HepG2 (cell line): ENCODE measurements around the gene ZNF783. TPM values are rescaled to one million over a fixed set of nuclear protein-coding genes. Genes with fewer than 3 reads are reported as not detected.
"Not testable (repeated sequence)": the region's sequence is repeated elsewhere in the genome, so short reads cannot be mapped to it uniquely, and the experiment has no call there.

Experiments
- ATAC-seq: fragments of 200-7000 bp; cut with Tn5 transposase; 3 replicates; pipeline ENCODE4 v1.9.1; 2020; ENCODE audit warnings: mild to moderate bottlenecking, moderate library complexity
- BruUV-seq: library from RNA; stranded (reverse); fragments of 400-500 nt; replicated peaks from 2 replicates; lab custom pipeline; 2021; lab: Mats Ljungman, UMichigan
- CTCF ChIA-PET: fragments of 300-600 bp; formaldehyde crosslinking; extraction: SDS; loops from one replicate; lab custom pipeline; 2021; ENCODE audit warnings: low total read pairs, inconsistent platforms, low intra/inter-chr PET ratio; lab: Yijun Ruan, JAX
- POLR2A ChIA-PET: fragments of 350-600 bp; sonication (Branson Sonifier 250); formaldehyde crosslinking; loops from one replicate; lab custom pipeline; 2020; ENCODE audit warnings: antibody characterized with exemption, inconsistent platforms; lab: Yijun Ruan, JAX
- DNase-seq: peaks from one replicate; pipeline ENCODE4 v3.0.0-alpha.2; 2015; ENCODE audit warnings: low spot score
- FAIRE-seq: peaks from 3 replicates; lab custom pipeline; 2011; peaks lifted over from hg19 to GRCh38; lab: Jason Lieb, UNC
- H2AFZ ChIP-seq: one replicate; pipeline ENCODE4 v1.6.1; 2011; ENCODE audit warnings: low read length, inconsistent platforms
- H3K27ac ChIP-seq: fragments of 300-600 bp; 3 replicates; pipeline ENCODE4 v1.8.0; 2011; ENCODE audit warnings: mixed run types, mild to moderate bottlenecking, mixed read lengths, low read length, inconsistent platforms; ENCODE audit not compliant: insufficient read depth; ENCODE audit errors: extremely low read length
- H3K27me3 ChIP-seq, 2 experiments: fragments of 200-600 bp in 1 of 2; 2 replicates in 1 of 2; 3 replicates in 1 of 2; pipeline versions ENCODE4 v1.6.0 to v1.8.0; 2011; ENCODE audit warnings: low read length in 2 of 2, mild to moderate bottlenecking in 2 of 2, moderate library complexity in 2 of 2, inconsistent platforms in 1 of 2; ENCODE audit not compliant: insufficient read depth in 2 of 2, control insufficient read depth in 1 of 2
- H3K36me3 ChIP-seq, 2 experiments: fragments of 200-600 bp in 1 of 2; replicated peaks in 1 of 2; 2 replicates in 1 of 2; 3 replicates in 1 of 2; pipeline versions ENCODE4 v1.5.1 to v1.8.0; 2011; ENCODE audit warnings: low read length in 2 of 2, inconsistent platforms in 1 of 2; ENCODE audit not compliant: insufficient read depth in 2 of 2, control insufficient read depth in 1 of 2
- H3K4me1 ChIP-seq: 2 replicates; pipeline ENCODE4 v1.5.1; 2012; ENCODE audit warnings: low read length, inconsistent platforms; ENCODE audit not compliant: insufficient read depth
- H3K4me2 ChIP-seq: 2 replicates; pipeline ENCODE4 v1.6.0; 2011; ENCODE audit warnings: low read depth, low read length, inconsistent platforms
- H3K4me3 ChIP-seq, 3 experiments: fragments of 200-600 bp in 1 of 3; sonication (generic), shearing (Covaris generic) in 1 of 3; replicated peaks in 1 of 3; 2 replicates each; pipeline ENCODE4 v1.5.1; 2011 to 2016; ENCODE audit warnings: low read length in 3 of 3, inconsistent platforms in 2 of 3, low read depth in 2 of 3, mild to moderate bottlenecking in 2 of 3, control low read depth in 1 of 3, mixed read lengths in 1 of 3; ENCODE audit not compliant: insufficient read depth in 1 of 3
- H3K79me2 ChIP-seq: one replicate; pipeline ENCODE4 v1.6.1; 2011; ENCODE audit warnings: low read length, inconsistent platforms; ENCODE audit not compliant: insufficient read depth
- H3K9ac ChIP-seq: 2 replicates; pipeline ENCODE4 v1.6.0; 2011; ENCODE audit warnings: mild to moderate bottlenecking, low read depth, low read length, inconsistent platforms; ENCODE audit not compliant: insufficient read depth
- H3K9me3 ChIP-seq: 2 replicates; pipeline ENCODE4 v1.5.1; 2012; ENCODE audit warnings: mild to moderate bottlenecking, low read length
- H4K20me1 ChIP-seq: 2 replicates; pipeline ENCODE4 v1.6.0; 2011; ENCODE audit warnings: inconsistent platforms, mild to moderate bottlenecking, low read length, moderate library complexity; ENCODE audit not compliant: insufficient read depth
- BCL6 ChIP-seq: IDR thresholded peaks from 2 replicates; pipeline ENCODE4 v1.6.1; 2016; ENCODE audit warnings: missing genetic modification reagents, missing compliant biosample characterization
- HMG20A ChIP-seq: IDR thresholded peaks from 2 replicates; pipeline ENCODE4 v1.6.1; 2016; ENCODE audit warnings: borderline replicate concordance
- PLRG1 ChIP-seq: fragments of 450-650 bp; conservative IDR thresholded peaks from 2 replicates; pipeline ENCODE4 v1.6.1; 2016
- RBM39 ChIP-seq: fragments of 200-400 bp; formaldehyde crosslinking; IDR thresholded peaks from one replicate; pipeline ENCODE4 v1.6.1; 2018; ENCODE audit warnings: antibody characterized with exemption, mild to moderate bottlenecking, low read depth, low read length; ENCODE audit not compliant: poor library complexity, severe bottlenecking
- SIX1 ChIP-seq: sonication (generic); formaldehyde crosslinking; IDR thresholded peaks from 2 replicates; pipeline ENCODE4 v1.4.0; 2020; ENCODE audit warnings: missing genetic modification reagents, borderline replicate concordance
- ZFP1 ChIP-seq: IDR thresholded peaks from 2 replicates; pipeline ENCODE4 v1.6.1; 2016
- ZNF232 ChIP-seq: sonication (generic); formaldehyde crosslinking; IDR thresholded peaks from 2 replicates; pipeline ENCODE4 v1.4.0; 2020; ENCODE audit warnings: missing genetic modification reagents, borderline replicate concordance
- ZNF703 ChIP-seq: sonication (generic); formaldehyde crosslinking; IDR thresholded peaks from 2 replicates; pipeline ENCODE4 v1.5.1; 2020; ENCODE audit warnings: missing genetic modification reagents, mild to moderate bottlenecking, moderate library complexity, borderline replicate concordance
- ZSCAN29 ChIP-seq: sonication (generic); formaldehyde crosslinking; conservative IDR thresholded peaks from 2 replicates; pipeline ENCODE4 v1.4.0; 2020; ENCODE audit warnings: mild to moderate bottlenecking, missing genetic modification reagents
- WGBS: methylation state at CpG from one replicate; pipeline ENCODE4 v1.1.6; 2017; ENCODE audit warnings: low lambda C conversion rate; 5-methylcytosine and 5-hydroxymethylcytosine counted together
- in situ Hi-C: cut with HindIII; loops from 2 replicates; pipeline ENCODE4 v1.10.0; 2017; ENCODE audit warnings: low pct_unique_long_range_greater_than_20kb; ENCODE audit not compliant: extremely low pct_ligation_motif_present
- intact Hi-C: fragments of 100-400 bp; cut with micrococcal nuclease; formaldehyde crosslinking; loops from one replicate; pipeline ENCODE4 v1.10.0; 2022; ENCODE audit not compliant: unreplicated experiment
- polyA plus RNA-seq, 8 experiments: library from polyadenylated mRNA; depleted of rRNA in 3 of 8; stranded (reverse) in 7 of 8; unstranded in 1 of 8; fragments of >200 nt; fragmentation: Illumina TruSeq in 4 of 8; extraction: Trizol in 4 of 8; gene quantifications; 2 replicates each; pipeline versions ENCODE4 v1.2.1 to v1.2.3, GENCODE V29; 2011 to 2016; ENCODE audit warnings: low read depth in 4 of 8, missing spikeins in 1 of 8, mixed read lengths in 1 of 8; ENCODE audit not compliant: insufficient read depth in 1 of 8
- total RNA-seq, 5 experiments: library from RNA; depleted of rRNA; stranded (reverse); fragments of >200 nt; fragmentation: Illumina TruSeq; extraction: Trizol; gene quantifications; 2 replicates each; pipeline ENCODE4 v1.2.3, GENCODE V29; 2016; ENCODE audit warnings: low read depth in 1 of 5
- TF ChIP-seq, protein P1 (sequence below): sonication (generic); formaldehyde crosslinking; IDR thresholded peaks from 2 replicates; pipeline ENCODE4 v1.4.0; 2020; ENCODE audit warnings: low read depth, missing genetic modification reagents

The ZNF783 gene
- total and polyA plus RNA-seq, 2 of the 13 experiments (the other 11 are each of a cell fraction or from before 2014, with no cell fraction given), result 4.1 to 5.2 TPM

- TF ChIP-seq, protein P1, sequence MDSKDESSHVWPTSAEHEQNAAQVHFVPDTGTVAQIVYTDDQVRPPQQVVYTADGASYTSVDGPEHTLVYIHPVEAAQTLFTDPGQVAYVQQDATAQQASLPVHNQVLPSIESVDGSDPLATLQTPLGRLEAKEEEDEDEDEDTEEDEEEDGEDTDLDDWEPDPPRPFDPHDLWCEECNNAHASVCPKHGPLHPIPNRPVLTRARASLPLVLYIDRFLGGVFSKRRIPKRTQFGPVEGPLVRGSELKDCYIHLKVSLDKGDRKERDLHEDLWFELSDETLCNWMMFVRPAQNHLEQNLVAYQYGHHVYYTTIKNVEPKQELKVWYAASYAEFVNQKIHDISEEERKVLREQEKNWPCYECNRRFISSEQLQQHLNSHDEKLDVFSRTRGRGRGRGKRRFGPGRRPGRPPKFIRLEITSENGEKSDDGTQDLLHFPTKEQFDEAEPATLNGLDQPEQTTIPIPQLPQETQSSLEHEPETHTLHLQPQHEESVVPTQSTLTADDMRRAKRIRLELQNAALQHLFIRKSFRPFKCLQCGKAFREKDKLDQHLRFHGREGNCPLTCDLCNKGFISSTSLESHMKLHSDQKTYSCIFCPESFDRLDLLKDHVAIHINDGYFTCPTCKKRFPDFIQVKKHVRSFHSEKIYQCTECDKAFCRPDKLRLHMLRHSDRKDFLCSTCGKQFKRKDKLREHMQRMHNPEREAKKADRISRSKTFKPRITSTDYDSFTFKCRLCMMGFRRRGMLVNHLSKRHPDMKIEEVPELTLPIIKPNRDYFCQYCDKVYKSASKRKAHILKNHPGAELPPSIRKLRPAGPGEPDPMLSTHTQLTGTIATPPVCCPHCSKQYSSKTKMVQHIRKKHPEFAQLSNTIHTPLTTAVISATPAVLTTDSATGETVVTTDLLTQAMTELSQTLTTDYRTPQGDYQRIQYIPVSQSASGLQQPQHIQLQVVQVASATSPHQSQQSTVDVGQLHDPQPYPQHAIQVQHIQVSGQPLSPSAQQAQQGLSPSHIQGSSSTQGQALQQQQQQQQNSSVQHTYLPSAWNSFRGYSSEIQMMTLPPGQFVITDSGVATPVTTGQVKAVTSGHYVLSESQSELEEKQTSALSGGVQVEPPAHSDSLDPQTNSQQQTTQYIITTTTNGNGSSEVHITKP (CRISPR knock-in tag), result no peak
- no peak for TF ChIP-seq BCL6 (CRISPR knock-in tag)
- no peak for TF ChIP-seq ZNF703
- TF ChIP-seq ZNF232 (CRISPR knock-in tag), result no peak
Observed at GRCh38 chr7:149245744-149246143, 16.3 kb upstream of the ZNF783 start (continued).

DNA sequence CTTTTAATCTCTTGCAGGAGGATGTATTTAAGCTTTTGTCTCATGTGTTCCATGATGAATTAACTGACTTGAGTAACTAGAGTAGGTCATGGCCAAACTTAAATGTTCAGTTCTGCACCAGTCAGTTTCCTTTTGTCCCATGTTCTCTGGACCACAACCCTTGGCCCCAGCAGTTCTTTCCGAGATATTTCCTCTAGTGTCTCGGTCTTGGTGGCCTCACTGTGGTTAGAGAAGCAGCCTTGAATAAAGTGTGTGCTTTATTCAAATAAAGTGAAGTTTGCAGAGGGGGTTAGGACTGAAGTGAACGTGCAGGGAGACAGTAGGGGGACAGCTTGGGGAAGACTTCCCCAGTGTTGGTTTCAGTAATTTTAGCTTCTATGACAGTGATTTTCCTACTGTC is 13.2 kb upstream of the ZNF783 start:
- ChIA-PET CTCF (no interaction called here), POLR2A (no interaction called here)
- peaks cover 8% of the 10 kb centered on the region for H3K79me2 ChIP-seq
- H3K4me1 ChIP-seq, result no peaks in the 10 kb centered on the region
- BruUV-seq, result no TSS peak
- H2AFZ ChIP-seq, result no peak overlapping the region
- in situ Hi-C loops, result no loop called here
- no peak overlapping the region for H3K9ac ChIP-seq
- ATAC-seq, result no peak
- no peaks in the 10 kb centered on the region for H3K27me3 ChIP-seq
- 92% methylated on average over 3 of the region's 3 CpGs for WGBS
- peaks cover 20 to 38% of the 10 kb centered on the region in 2 experiments for H3K36me3 ChIP-seq
- TF ChIP-seq PLRG1, result no peak
- no peak for TF ChIP-seq ZFP1 (CRISPR knock-in tag)
- TF ChIP-seq SIX1 (CRISPR knock-in tag), result no peak
- no peak for TF ChIP-seq ZSCAN29
- TF ChIP-seq RBM39, result no peak
- no peak for TF ChIP-seq HMG20A (CRISPR knock-in tag)
- no peak overlapping the region for H3K27ac ChIP-seq
- H3K4me3 ChIP-seq, result no peak overlapping the region
- H3K9me3 ChIP-seq, result no peaks in the 10 kb centered on the region
- DNase-seq, result no peak
- no peak overlapping the region for H3K4me2 ChIP-seq
- FAIRE-seq, result no peak
- intact Hi-C loops, result no loop called here
- no peaks in the 10 kb centered on the region for H4K20me1 ChIP-seq

DNA sequence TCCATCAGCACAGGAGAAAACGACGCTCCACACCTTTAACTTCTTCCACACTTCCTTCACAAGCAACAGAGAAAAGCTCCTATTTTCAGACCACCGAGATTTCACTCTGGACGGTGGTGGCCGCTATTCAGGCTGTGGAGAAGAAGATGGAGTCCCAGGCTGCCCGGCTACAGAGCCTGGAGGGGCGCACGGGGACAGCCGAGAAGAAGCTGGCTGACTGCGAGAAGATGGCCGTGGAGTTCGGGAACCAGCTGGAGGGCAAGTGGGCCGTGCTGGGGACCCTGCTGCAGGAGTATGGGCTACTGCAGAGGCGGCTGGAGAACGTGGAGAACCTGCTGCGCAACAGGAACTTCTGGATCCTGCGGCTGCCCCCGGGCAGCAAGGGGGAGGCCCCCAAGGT is 11.8 kb upstream of the ZNF783 start:
- H3K36me3 ChIP-seq, result peaks cover 27 to 47% of the 10 kb centered on the region in 2 experiments
- intact Hi-C loops, FAIRE-seq, H4K20me1 ChIP-seq, H3K9me3 ChIP-seq, H3K9ac ChIP-seq, DNase-seq, CTCF ChIA-PET, H3K4me1 ChIP-seq, BruUV-seq, H3K4me2 ChIP-seq, ATAC-seq, H3K79me2 ChIP-seq, H3K27me3 ChIP-seq, POLR2A ChIA-PET, H3K4me3 ChIP-seq, H3K27ac ChIP-seq, H2AFZ ChIP-seq, in situ Hi-C loops: not testable (repeated sequence)
- 96% methylated on average over 18 of the region's 18 CpGs for WGBS
